Muscle layer of duodenum (tissue), 2 donors: Measurements from ENCODE around the gene AFAP1.

ENCODE experiments used
- H3K27ac ChIP-seq: one replicate; pipeline ENCODE4 v1.7.0; 2013; ENCODE audit warnings: mild to moderate bottlenecking, low read length
- H3K27me3 ChIP-seq: one replicate; pipeline ENCODE4 v1.7.0; 2013; ENCODE audit warnings: low read depth, mild to moderate bottlenecking, control low read depth, low read length
- H3K36me3 ChIP-seq, 2 donors: one replicate each; pipeline ENCODE4 v1.7.0; 2013; ENCODE audit warnings: low read length in 2 of 2, control low read depth in 1 of 2, mild to moderate bottlenecking in 1 of 2; ENCODE audit not compliant: insufficient read depth in 2 of 2, control insufficient read depth in 1 of 2
- H3K4me1 ChIP-seq, 2 donors: one replicate each; pipeline ENCODE4 v1.7.0; 2013; ENCODE audit warnings: low read length in 2 of 2, mild to moderate bottlenecking in 2 of 2, control low read depth in 1 of 2, moderate library complexity in 1 of 2; ENCODE audit not compliant: insufficient read depth in 2 of 2, control insufficient read depth in 1 of 2
- H3K4me3 ChIP-seq, 2 donors: one replicate each; pipeline ENCODE4 v1.7.0; 2013; ENCODE audit warnings: low read length in 2 of 2, low read depth in 1 of 2, mild to moderate bottlenecking in 1 of 2
- H3K9me3 ChIP-seq, 2 donors: one replicate each; pipeline ENCODE4 v1.7.0; 2013; ENCODE audit warnings: low read length in 2 of 2, control low read depth in 1 of 2, mild to moderate bottlenecking in 1 of 2; ENCODE audit not compliant: control insufficient read depth in 1 of 2
- donor health status: healthy.

The AFAP1 gene

DNA sequence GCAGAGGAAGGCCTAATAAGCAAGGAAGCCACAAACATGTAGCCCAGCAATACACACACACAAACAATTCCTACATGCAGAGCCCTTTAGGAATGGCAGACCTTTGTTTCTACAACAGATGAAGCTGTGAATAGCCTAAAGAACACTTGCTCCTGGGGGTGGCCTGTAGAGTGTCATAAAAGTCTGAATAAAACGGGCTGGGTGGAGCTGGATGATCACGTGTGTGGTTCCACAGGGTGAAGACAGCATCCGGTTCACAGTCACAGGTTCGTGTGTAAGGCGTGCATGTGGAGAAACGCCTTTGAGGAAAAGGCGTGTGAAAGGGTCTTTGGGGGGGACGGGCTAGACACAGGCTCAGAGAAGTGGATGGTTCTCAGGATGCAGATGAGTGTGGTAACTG is 156.1 kb downstream of the AFAP1 start:
- peaks cover 11 to 22% of the 10 kb centered on the region in 2 donors for H3K36me3 ChIP-seq
- H3K4me1 ChIP-seq = peaks cover 8 to 48% of the 10 kb centered on the region in 2 donors
- no peak overlapping the region for H3K4me3 ChIP-seq
- no peaks in the 10 kb centered on the region for H3K9me3 ChIP-seq
- H3K27me3 ChIP-seq = no peaks in the 10 kb centered on the region
- no peak overlapping the region for H3K27ac ChIP-seq

DNA sequence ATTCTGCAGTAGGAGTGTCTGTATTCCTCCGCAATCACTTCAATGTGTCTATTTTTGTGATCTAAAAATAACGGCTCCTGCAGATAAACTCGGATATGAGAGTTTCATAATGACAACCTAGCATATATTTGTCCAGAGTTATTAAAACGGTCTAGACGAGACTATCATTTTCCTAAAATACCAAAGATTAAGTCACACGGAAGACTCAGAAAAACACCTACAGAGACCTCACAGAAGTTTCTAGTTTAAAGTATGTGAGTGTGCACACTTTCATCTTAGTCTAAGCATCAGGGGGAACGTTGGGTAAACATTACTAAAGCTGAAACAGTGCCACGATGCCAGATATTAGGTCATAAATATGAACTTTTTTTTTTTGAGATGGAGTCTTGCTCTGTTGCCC is 156.9 kb downstream of the AFAP1 start:
- Histone ChIP-seq H3K4me3 (no peak overlapping the region), H3K36me3 (peaks cover 18 to 24% of the 10 kb centered on the region in 2 donors), H3K4me1 (peaks cover 8 to 51% of the 10 kb centered on the region in 2 donors), H3K27me3 (no peaks in the 10 kb centered on the region), H3K27ac (no peak overlapping the region), H3K9me3 (no peaks in the 10 kb centered on the region)

DNA sequence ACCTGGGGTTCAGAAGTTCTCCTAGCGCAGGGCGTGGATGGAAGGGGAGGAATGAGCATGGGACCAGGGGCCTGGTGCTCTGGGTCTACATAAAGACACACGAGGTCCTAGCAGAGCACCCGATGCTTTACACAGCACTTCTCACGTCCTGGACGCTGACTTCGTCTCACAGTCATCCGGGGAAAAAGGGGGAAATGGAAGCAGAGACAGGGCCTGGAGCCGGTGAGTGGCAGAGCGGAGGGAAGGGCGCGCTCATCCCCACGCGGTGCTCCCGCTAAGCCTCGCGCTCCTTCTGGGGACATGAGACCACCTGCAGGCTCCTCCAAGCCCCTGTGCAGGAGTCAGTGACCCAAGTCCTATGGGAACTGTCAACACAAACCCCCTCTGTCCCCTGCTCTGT is 157.7 kb downstream of the AFAP1 start:
- no peaks in the 10 kb centered on the region for H3K9me3 ChIP-seq
- peaks cover 25 to 31% of the 10 kb centered on the region in 2 donors for H3K36me3 ChIP-seq
- H3K4me1 ChIP-seq = peaks cover 8 to 51% of the 10 kb centered on the region in 2 donors
- no peak overlapping the region for H3K27ac ChIP-seq
- H3K4me3 ChIP-seq = no peak overlapping the region
- no peaks in the 10 kb centered on the region for H3K27me3 ChIP-seq

DNA sequence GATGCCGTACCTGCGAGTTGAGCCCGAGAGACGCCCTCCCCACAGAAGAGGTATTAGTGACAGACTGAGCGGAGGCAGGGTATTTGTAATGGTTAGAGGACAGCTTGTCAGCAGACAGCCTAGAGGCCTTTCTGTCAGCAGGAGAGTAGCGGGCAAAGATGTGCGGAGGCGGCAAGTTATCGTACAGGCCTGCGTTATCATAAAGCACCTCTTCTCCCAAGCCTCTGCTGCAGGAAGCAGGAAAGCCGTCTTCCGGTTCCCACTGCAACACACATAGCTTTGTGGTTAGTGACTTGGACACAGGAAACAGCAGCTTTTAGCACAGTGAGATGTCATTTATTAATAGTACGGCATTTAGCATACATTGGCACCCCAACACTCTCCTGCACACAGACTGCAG is 158.3 kb downstream of the AFAP1 start:
- peaks cover 26 to 35% of the 10 kb centered on the region in 2 donors for H3K36me3 ChIP-seq
- H3K9me3 ChIP-seq = no peaks in the 10 kb centered on the region
- no peaks in the 10 kb centered on the region for H3K27me3 ChIP-seq
- peaks cover 8 to 51% of the 10 kb centered on the region in 2 donors for H3K4me1 ChIP-seq
- no peak overlapping the region for H3K27ac ChIP-seq
- no peak overlapping the region for H3K4me3 ChIP-seq

DNA sequence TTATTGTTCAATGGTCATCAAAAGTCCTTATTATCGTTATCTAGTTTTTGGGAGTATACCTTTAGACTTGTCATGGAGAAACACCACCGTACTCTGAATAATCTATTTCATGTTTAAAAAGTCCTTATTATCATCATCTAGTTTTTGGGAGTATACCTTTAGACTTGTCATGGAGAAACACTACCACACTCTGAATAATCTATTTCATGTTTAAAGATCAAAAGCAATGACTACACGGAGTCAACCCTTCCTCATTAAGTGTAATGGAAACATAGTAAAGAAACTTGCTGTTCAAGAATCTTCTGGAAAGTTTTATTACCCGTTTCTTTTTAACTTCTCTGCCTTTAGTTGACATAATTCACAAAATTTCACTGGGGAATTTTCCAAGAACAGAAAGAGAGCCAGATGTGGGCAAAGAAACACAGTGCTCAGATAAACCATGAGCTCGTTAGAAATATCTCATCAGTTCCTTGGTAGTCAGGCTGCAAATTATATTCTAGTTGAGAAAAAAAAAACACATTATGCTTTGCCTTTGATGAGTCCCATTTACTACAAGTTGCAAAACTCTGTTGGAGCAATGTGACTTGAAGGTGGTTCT is 158.8 kb downstream of the AFAP1 start:
- peaks cover 22 to 32% of the 10 kb centered on the region in 2 donors for H3K36me3 ChIP-seq
- H3K4me3 ChIP-seq = no peak overlapping the region
- H3K9me3 ChIP-seq = no peaks in the 10 kb centered on the region
- H3K4me1 ChIP-seq = peaks cover 8 to 51% of the 10 kb centered on the region in 2 donors
- H3K27me3 ChIP-seq = no peaks in the 10 kb centered on the region
- no peak overlapping the region for H3K27ac ChIP-seq

DNA sequence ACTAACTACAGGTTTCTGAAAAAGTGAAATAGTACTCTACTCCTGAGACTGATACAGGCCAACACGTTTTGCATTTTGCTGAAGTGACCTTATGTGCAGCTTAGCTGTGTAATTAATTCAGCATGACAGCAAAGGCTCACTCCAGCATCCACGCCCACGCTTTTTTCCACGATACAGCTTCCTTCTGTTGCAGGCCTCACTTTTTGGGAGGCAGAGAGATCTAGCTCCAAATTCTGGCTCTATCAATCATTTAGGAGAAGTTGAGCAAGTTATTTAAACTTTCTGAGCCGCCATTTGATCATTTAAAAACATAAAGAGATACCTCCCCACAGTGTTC is 160.3 kb downstream of the AFAP1 start:
- no peaks in the 10 kb centered on the region for H3K27me3 ChIP-seq
- H3K4me3 ChIP-seq = peak overlapping the region in 1 of 2 donors; percentile 5
- H3K27ac ChIP-seq = peak overlapping the region; percentile 21
- peaks cover 8 to 51% of the 10 kb centered on the region in 2 donors for H3K4me1 ChIP-seq
- H3K9me3 ChIP-seq = no peaks in the 10 kb centered on the region
- H3K36me3 ChIP-seq = peaks cover 18 to 30% of the 10 kb centered on the region in 2 donors

DNA sequence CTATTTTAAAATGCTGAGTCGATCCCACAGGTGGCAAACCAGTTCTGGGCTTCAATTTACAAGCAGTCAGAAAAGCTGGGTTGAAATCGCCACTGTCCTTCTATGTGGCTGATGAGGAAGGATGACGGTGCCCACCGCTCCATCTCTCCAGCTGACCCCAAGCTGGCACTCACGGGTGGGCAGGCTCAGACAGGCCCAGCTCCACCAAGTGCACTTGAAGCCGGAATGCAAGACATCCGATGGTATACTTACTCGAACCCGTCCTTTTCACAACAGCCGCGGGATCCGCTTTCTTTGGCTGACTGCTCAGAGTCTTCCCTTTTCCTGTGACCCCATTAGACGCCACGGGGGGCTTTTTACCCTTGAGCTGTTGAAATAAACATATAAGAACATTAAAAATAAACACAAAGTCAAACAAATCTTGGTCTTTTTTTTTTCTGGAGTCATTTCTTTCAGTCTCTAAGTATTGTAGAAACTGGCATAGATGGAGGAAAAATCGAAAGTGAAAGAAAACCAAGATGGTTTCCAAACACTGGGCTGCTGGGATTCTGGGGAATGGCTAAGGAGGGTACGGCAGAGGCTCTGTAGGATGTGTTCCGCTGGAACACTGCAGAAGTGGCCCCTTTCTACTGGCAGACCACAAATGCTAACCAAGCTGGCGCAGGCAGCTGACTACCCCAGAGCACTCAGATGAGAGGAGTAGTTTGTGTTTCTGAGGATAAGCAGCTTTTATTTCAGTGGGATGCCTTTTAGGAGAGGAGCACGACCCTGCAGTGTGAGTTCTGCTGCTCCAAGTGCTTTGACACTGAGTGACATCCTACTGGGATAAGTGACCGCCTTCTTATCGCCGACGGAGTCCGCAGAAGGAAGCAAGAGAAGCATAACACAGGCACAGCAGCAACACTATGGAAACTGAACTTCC is 160.9 kb downstream of the AFAP1 start:
- H3K27ac ChIP-seq = peak overlapping the region; percentile 21
- no peaks in the 10 kb centered on the region for H3K9me3 ChIP-seq
- peak overlapping the region; percentile 5 to 18 for H3K4me3 ChIP-seq
- H3K4me1 ChIP-seq = peaks cover 8 to 52% of the 10 kb centered on the region in 2 donors
- no peaks in the 10 kb centered on the region for H3K27me3 ChIP-seq
- peaks cover 22 to 34% of the 10 kb centered on the region in 2 donors for H3K36me3 ChIP-seq

DNA sequence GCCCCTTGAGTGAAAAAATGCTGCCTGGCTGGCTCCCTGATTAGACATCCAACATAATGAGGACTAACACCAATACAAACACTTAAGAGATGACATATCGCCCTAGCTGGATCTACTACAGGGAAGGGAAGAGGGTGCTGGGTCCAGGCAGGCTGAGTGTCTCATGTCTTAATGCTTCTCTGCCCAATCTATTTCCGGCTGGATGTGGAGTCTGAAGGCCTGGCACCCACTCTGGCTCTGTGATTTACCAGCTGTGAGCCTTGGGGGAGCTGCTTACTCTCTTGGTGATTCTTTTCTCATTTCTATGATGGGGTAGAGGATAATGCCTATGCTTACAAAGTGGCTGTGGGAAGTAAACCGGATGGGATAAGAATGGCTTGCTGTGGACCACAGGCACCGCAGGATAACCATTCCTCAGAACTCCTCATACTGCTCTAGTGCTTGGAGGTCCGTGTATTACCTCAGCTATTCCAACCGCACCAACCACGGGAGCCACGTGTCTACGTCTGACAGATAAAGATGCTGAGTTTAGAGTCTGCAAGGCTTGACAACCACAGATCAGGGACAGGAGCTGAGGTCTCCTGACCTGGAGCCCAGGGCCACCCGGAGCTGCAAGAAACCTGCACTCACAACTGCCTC is 161.7 kb downstream of the AFAP1 start:
- Histone ChIP-seq H3K4me1 (peaks cover 14 to 55% of the 10 kb centered on the region in 2 donors), H3K27ac (peak overlapping the region; percentile 21), H3K4me3 (no peak overlapping the region)

DNA sequence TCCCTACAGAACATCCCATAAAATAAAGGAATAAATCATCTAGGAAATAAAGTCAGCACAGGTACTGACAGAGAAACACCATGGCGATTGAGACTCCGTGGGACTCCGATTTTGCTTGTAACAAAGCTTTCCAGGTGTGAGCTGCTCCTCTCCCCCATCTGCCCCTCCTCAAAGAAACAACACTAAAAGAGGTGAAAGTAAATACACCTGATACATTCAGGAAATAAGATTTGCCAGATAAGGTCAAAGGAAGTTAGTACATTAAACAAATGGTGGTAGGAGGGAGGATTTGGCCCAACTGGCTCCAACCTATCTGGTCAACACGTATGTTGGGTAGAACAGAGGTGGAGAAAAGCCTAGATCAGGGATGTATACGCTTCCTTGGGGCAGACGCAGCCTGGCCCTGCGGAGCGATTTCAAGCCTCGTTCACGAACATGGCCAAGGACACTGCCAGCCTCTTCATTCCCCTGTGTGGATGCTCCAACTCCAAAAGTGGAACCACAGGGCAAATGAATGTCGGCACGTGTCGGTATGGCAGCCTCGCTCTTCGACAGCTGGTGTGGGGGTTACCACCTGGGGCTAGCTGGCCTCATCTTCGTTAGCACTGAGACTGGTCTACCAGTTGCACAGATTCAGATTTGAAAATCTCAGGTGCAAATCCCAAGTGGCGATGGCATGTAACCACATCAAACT is 162.5 kb downstream of the AFAP1 start:
- H3K27ac ChIP-seq = no peak overlapping the region
- H3K4me1 ChIP-seq = peaks cover 16 to 56% of the 10 kb centered on the region in 2 donors
- no peaks in the 10 kb centered on the region for H3K9me3 ChIP-seq
- no peaks in the 10 kb centered on the region for H3K27me3 ChIP-seq
- H3K36me3 ChIP-seq = peaks cover 22 to 35% of the 10 kb centered on the region in 2 donors
- no peak overlapping the region for H3K4me3 ChIP-seq

More for the DNA sequence above, 161.7 kb downstream of the AFAP1 start:
- no peaks in the 10 kb centered on the region for H3K9me3 ChIP-seq
- peaks cover 22 to 35% of the 10 kb centered on the region in 2 donors for H3K36me3 ChIP-seq
- H3K27me3 ChIP-seq = no peaks in the 10 kb centered on the region

DNA sequence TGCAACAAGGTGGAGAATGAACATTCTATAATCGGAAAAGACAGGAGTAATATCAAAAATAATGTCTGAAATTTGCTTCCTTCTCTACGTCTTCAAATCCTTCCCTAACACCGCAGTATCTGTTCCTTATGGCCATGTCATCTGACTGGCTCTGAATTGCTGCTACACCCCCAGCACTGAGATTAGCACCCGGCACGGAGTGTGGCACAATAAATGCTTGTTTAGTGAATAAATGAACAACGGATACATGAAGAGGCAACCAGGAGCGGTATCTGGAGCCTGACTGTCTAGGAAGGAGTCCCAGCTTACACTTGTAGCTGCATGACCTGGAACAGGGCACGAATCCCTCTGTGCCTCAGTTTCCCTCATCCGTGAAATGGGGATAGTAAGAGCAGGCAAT is 164.3 kb downstream of the AFAP1 start:
- Histone ChIP-seq H3K27ac (no peak overlapping the region), H3K4me1 (peaks cover 12 to 48% of the 10 kb centered on the region in 2 donors), H3K9me3 (no peaks in the 10 kb centered on the region), H3K27me3 (no peaks in the 10 kb centered on the region), H3K4me3 (no peak overlapping the region), H3K36me3 (peaks cover 22 to 40% of the 10 kb centered on the region in 2 donors)
